Prostate gland (tissue), 2 donors: ENCODE results near the gene HSP90AB1.

ENCODE experiments used
- POLR2A ChIP-seq: fragments of 450-650 bp; IDR thresholded peaks from one replicate; pipeline ENCODE4 v1.6.1; 2016; ENCODE audit warnings: antibody characterized with exemption, mild to moderate bottlenecking
- POLR2AphosphoS5 ChIP-seq: sonication (generic); formaldehyde crosslinking; IDR thresholded peaks from one replicate; pipeline ENCODE4 v1.6.1; 2017; ENCODE audit warnings: antibody characterized with exemption
- TF ChIP-seq, protein P1 (sequence below), 4 experiments: fragments of 200-600 bp in 2 of 4; fragments of 450-650 bp in 2 of 4; sonication (generic) in 2 of 4; IDR thresholded peaks; 1 replicate in 3 of 4; 2 replicates in 1 of 4; pipeline ENCODE4 v1.5.1; 2016 to 2019; ENCODE audit warnings: antibody characterized with exemption in 4 of 4, mild to moderate bottlenecking in 2 of 4, moderate library complexity in 2 of 4

DNA sequence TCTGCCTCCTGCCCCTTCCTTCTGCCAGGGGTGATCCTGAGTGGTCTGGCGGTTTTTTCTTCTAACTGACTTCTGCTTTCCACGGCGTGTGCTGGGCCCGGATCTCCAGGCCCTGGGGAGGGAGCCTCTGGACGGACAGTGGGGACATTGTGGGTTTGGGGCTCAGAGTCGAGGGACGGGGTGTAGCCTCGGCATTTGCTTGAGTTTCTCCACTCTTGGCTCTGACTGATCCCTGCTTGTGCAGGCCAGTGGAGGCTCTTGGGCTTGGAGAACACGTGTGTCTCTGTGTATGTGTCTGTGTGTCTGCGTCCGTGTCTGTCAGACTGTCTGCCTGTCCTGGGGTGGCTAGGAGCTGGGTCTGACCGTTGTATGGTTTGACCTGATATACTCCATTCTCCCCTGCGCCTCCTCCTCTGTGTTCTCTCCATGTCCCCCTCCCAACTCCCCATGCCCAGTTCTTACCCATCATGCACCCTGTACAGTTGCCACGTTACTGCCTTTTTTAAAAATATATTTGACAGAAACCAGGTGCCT lies 13.3 kb upstream of the HSP90AB1 start:
- TF ChIP-seq, protein P1, sequence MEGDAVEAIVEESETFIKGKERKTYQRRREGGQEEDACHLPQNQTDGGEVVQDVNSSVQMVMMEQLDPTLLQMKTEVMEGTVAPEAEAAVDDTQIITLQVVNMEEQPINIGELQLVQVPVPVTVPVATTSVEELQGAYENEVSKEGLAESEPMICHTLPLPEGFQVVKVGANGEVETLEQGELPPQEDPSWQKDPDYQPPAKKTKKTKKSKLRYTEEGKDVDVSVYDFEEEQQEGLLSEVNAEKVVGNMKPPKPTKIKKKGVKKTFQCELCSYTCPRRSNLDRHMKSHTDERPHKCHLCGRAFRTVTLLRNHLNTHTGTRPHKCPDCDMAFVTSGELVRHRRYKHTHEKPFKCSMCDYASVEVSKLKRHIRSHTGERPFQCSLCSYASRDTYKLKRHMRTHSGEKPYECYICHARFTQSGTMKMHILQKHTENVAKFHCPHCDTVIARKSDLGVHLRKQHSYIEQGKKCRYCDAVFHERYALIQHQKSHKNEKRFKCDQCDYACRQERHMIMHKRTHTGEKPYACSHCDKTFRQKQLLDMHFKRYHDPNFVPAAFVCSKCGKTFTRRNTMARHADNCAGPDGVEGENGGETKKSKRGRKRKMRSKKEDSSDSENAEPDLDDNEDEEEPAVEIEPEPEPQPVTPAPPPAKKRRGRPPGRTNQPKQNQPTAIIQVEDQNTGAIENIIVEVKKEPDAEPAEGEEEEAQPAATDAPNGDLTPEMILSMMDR (IDR thresholded peaks at IDR 0.05), result no peak
- TF ChIP-seq POLR2AphosphoS5, result no peak
- TF ChIP-seq POLR2A, result no peak
